Measurements from ENCODE around the gene C1orf74. TPM values are rescaled to one million over a fixed set of nuclear protein-coding genes. Genes with fewer than 3 reads are reported as not detected.

Gene C1orf74
- total and polyA plus RNA-seq, 5 donors from 2014 or later: 0.07 to 0.56 (median 0.27) TPM

- H3K4me1 Mint-ChIP-seq: peaks cover 37 to 78% (median 65%) of the 10 kb centered on the region in 4 donors
- no peaks in the 10 kb centered on the region for H3K9me3 Mint-ChIP-seq
- Histone ChIP-seq H3K4me1 (ENCODE audit: control insufficient read depth, insufficient read depth, low read length, poor library complexity, severe bottlenecking) (peaks cover 95% of the 10 kb centered on the region), H3K27ac (ENCODE audit: insufficient read depth, low read length, poor library complexity, severe bottlenecking) (peak overlapping the region; percentile 80), H3K9me3 (ENCODE audit: control insufficient read depth in 2 of 2, low read length in 2 of 2) (no peaks in the 10 kb centered on the region), H3K36me3 (ENCODE audit: control insufficient read depth, insufficient read depth, low read length) (peaks cover 63% of the 10 kb centered on the region), H3K4me3 (ENCODE audit: low read depth, low read length) (peak overlapping the region; percentile 97), H3K27me3 (ENCODE audit: control insufficient read depth, insufficient read depth, low read length) (no peaks in the 10 kb centered on the region)
- H3K27me3 Mint-ChIP-seq: no peaks in the 10 kb centered on the region
- ATAC-seq (ENCODE audit: low read depth in 2 of 2) (no peak), DNase-seq (no peak)
- H3K27ac Mint-ChIP-seq: peak overlapping the region in 2 of 3 donors; percentile 75 to 99
- peaks cover 65% of the 10 kb centered on the region for H3K36me3 Mint-ChIP-seq
- H3K4me3 Mint-ChIP-seq: peak overlapping the region; percentile 95 to 99 (median 98)
Observed at GRCh38 chr1:209759829-209760359, 24.5 kb downstream of the C1orf74 start.

GRCh38 chr1:209758400-209758799 is 26.0 kb downstream of the C1orf74 start:
- no peaks in the 10 kb centered on the region for H3K27me3 Mint-ChIP-seq
- H3K27ac Mint-ChIP-seq: peak overlapping the region in 2 of 3 donors; percentile 93 to 99
- DNase-seq: no peak
- peak overlapping the region; percentile 97 for H3K4me3 ChIP-seq (ENCODE audit: low read depth, low read length)
- H3K27ac ChIP-seq (ENCODE audit: insufficient read depth, low read length, poor library complexity, severe bottlenecking): peak overlapping the region; percentile 80
- peaks cover 56% of the 10 kb centered on the region for H3K36me3 Mint-ChIP-seq
- no peak for ATAC-seq (ENCODE audit: low read depth in 2 of 2)
- no peaks in the 10 kb centered on the region for H3K9me3 ChIP-seq (ENCODE audit: control insufficient read depth in 2 of 2, low read length in 2 of 2)
- H3K4me3 Mint-ChIP-seq: peak overlapping the region; percentile 95 to 99 (median 98)
- no peaks in the 10 kb centered on the region for H3K9me3 Mint-ChIP-seq
- H3K4me1 ChIP-seq (ENCODE audit: control insufficient read depth, insufficient read depth, low read length, poor library complexity, severe bottlenecking): peaks cover 92% of the 10 kb centered on the region
- peaks cover 32 to 78% (median 61%) of the 10 kb centered on the region in 4 donors for H3K4me1 Mint-ChIP-seq
- H3K36me3 ChIP-seq (ENCODE audit: control insufficient read depth, insufficient read depth, low read length): peaks cover 48% of the 10 kb centered on the region
- H3K27me3 ChIP-seq (ENCODE audit: control insufficient read depth, insufficient read depth, low read length): no peaks in the 10 kb centered on the region

GRCh38 chr1:209756615-209757445 is 27.5 kb downstream of the C1orf74 start:
- no peaks in the 10 kb centered on the region for H3K27me3 Mint-ChIP-seq
- peak overlapping the region in 2 of 3 donors; percentile 93 to 99 for H3K27ac Mint-ChIP-seq
- Histone ChIP-seq H3K27ac (ENCODE audit: insufficient read depth, low read length, poor library complexity, severe bottlenecking) (peak overlapping the region; percentile 80), H3K4me1 (ENCODE audit: control insufficient read depth, insufficient read depth, low read length, poor library complexity, severe bottlenecking) (peaks cover 93% of the 10 kb centered on the region), H3K9me3 (ENCODE audit: control insufficient read depth in 2 of 2, low read length in 2 of 2) (no peaks in the 10 kb centered on the region), H3K4me3 (ENCODE audit: low read depth, low read length) (peak overlapping the region; percentile 97), H3K27me3 (ENCODE audit: control insufficient read depth, insufficient read depth, low read length) (no peaks in the 10 kb centered on the region), H3K36me3 (ENCODE audit: control insufficient read depth, insufficient read depth, low read length) (peaks cover 32% of the 10 kb centered on the region)
- peaks cover 40% of the 10 kb centered on the region for H3K36me3 Mint-ChIP-seq
- H3K4me1 Mint-ChIP-seq: peaks cover 29 to 78% (median 59%) of the 10 kb centered on the region in 4 donors
- DNase-seq (peak in 2 of 3 donors; percentile 56 to 65), ATAC-seq (ENCODE audit: low read depth in 2 of 2) (peak; percentile 43 to 50)
- H3K9me3 Mint-ChIP-seq: no peaks in the 10 kb centered on the region
- peak overlapping the region; percentile 95 to 99 (median 98) for H3K4me3 Mint-ChIP-seq

GRCh38 chr1:209755926-209756614 is 28.3 kb downstream of the C1orf74 start, which contains the start of gene TRAF3IP3:
TRAF3IP3 (plus strand) TSS chr1:209756053; CDS start chr1:209760040, 3,987 bp downstream.
- ATAC-seq (ENCODE audit: low read depth in 2 of 2) (peak; percentile 93 to 97), DNase-seq (peak; percentile 64 to 95 (median 85))
- peaks cover 24% of the 10 kb centered on the region for H3K36me3 ChIP-seq (ENCODE audit: control insufficient read depth, insufficient read depth, low read length)
- H3K27me3 ChIP-seq (ENCODE audit: control insufficient read depth, insufficient read depth, low read length): no peaks in the 10 kb centered on the region
- H3K4me3 ChIP-seq (ENCODE audit: low read depth, low read length): peak within 1 kb of the TSS; percentile 97
- peak within 1 kb of the TSS in 2 of 3 donors; percentile 93 to 99 for H3K27ac Mint-ChIP-seq
- peaks cover 93% of the 10 kb centered on the region for H3K4me1 ChIP-seq (ENCODE audit: control insufficient read depth, insufficient read depth, low read length, poor library complexity, severe bottlenecking)
- peaks cover 33% of the 10 kb centered on the region for H3K36me3 Mint-ChIP-seq
- H3K9me3 Mint-ChIP-seq: no peaks in the 10 kb centered on the region
- H3K4me3 Mint-ChIP-seq: peak within 1 kb of the TSS; percentile 95 to 99 (median 98)
- no peaks in the 10 kb centered on the region for H3K27me3 Mint-ChIP-seq
- H3K27ac ChIP-seq (ENCODE audit: insufficient read depth, low read length, poor library complexity, severe bottlenecking): peak within 1 kb of the TSS; percentile 80
- H3K9me3 ChIP-seq (ENCODE audit: control insufficient read depth in 2 of 2, low read length in 2 of 2): no peaks in the 10 kb centered on the region
- peaks cover 26 to 78% (median 59%) of the 10 kb centered on the region in 4 donors for H3K4me1 Mint-ChIP-seq

- no peaks in the 10 kb centered on the region for H3K9me3 Mint-ChIP-seq
- no peaks in the 10 kb centered on the region for H3K9me3 ChIP-seq (ENCODE audit: control insufficient read depth in 2 of 2, low read length in 2 of 2)
- H3K27ac Mint-ChIP-seq: peak overlapping the region in 2 of 3 donors; percentile 93 to 99
- H3K36me3 ChIP-seq (ENCODE audit: control insufficient read depth, insufficient read depth, low read length): peaks cover 16% of the 10 kb centered on the region
- H3K4me1 ChIP-seq (ENCODE audit: control insufficient read depth, insufficient read depth, low read length, poor library complexity, severe bottlenecking): peaks cover 93% of the 10 kb centered on the region
- H3K4me3 ChIP-seq (ENCODE audit: low read depth, low read length): peak overlapping the region; percentile 97
- peak overlapping the region; percentile 80 for H3K27ac ChIP-seq (ENCODE audit: insufficient read depth, low read length, poor library complexity, severe bottlenecking)
- peak overlapping the region; percentile 95 to 99 (median 98) for H3K4me3 Mint-ChIP-seq
- peaks cover 26% of the 10 kb centered on the region for H3K36me3 Mint-ChIP-seq
- no peaks in the 10 kb centered on the region for H3K27me3 ChIP-seq (ENCODE audit: control insufficient read depth, insufficient read depth, low read length)
- DNase-seq (no peak), ATAC-seq (ENCODE audit: low read depth in 2 of 2) (no peak)
- no peaks in the 10 kb centered on the region for H3K27me3 Mint-ChIP-seq
- peaks cover 23 to 78% (median 55%) of the 10 kb centered on the region in 4 donors for H3K4me1 Mint-ChIP-seq
Observed at GRCh38 chr1:209755256-209755655, 29.1 kb downstream of the C1orf74 start.

GRCh38 chr1:209752890-209753289 is 31.5 kb downstream of the C1orf74 start:
- Histone ChIP-seq H3K4me1 (ENCODE audit: control insufficient read depth, insufficient read depth, low read length, poor library complexity, severe bottlenecking) (peaks cover 91% of the 10 kb centered on the region), H3K4me3 (ENCODE audit: low read depth, low read length) (no peak overlapping the region), H3K9me3 (ENCODE audit: control insufficient read depth in 2 of 2, low read length in 2 of 2) (no peaks in the 10 kb centered on the region), H3K27me3 (ENCODE audit: control insufficient read depth, insufficient read depth, low read length) (no peaks in the 10 kb centered on the region), H3K27ac (ENCODE audit: insufficient read depth, low read length, poor library complexity, severe bottlenecking) (peak overlapping the region; percentile 76), H3K36me3 (ENCODE audit: control insufficient read depth, insufficient read depth, low read length) (no peaks in the 10 kb centered on the region)
- Mint-ChIP-seq H3K27ac (peak overlapping the region in 2 of 3 donors; percentile 65 to 98), H3K4me3 (peak overlapping the region in 1 of 4 donors; percentile 77), H3K9me3 (no peaks in the 10 kb centered on the region), H3K4me1 (peaks cover 35 to 71% (median 51%) of the 10 kb centered on the region in 4 donors), H3K27me3 (no peaks in the 10 kb centered on the region), H3K36me3 (peaks cover 5% of the 10 kb centered on the region)
- DNase-seq (no peak), ATAC-seq (ENCODE audit: low read depth in 2 of 2) (no peak)

- Mint-ChIP-seq H3K27ac (peak overlapping the region; percentile 93 to 98 (median 96)), H3K27me3 (no peaks in the 10 kb centered on the region), H3K9me3 (no peaks in the 10 kb centered on the region), H3K4me1 (peaks cover 35 to 82% (median 52%) of the 10 kb centered on the region in 4 donors), H3K36me3 (peaks cover 3% of the 10 kb centered on the region), H3K4me3 (peak overlapping the region; percentile 73 to 89 (median 80))
- H3K36me3 ChIP-seq (ENCODE audit: control insufficient read depth, insufficient read depth, low read length): no peaks in the 10 kb centered on the region
- peak in 2 of 3 donors; percentile 28 to 89 for DNase-seq
- no peaks in the 10 kb centered on the region for H3K27me3 ChIP-seq (ENCODE audit: control insufficient read depth, insufficient read depth, low read length)
- ATAC-seq (ENCODE audit: low read depth in 2 of 2): peak in 1 of 2 donors; percentile 4
- H3K27ac ChIP-seq (ENCODE audit: insufficient read depth, low read length, poor library complexity, severe bottlenecking): peak overlapping the region; percentile 76
- peaks cover 86% of the 10 kb centered on the region for H3K4me1 ChIP-seq (ENCODE audit: control insufficient read depth, insufficient read depth, low read length, poor library complexity, severe bottlenecking)
- H3K9me3 ChIP-seq (ENCODE audit: control insufficient read depth in 2 of 2, low read length in 2 of 2): no peaks in the 10 kb centered on the region
- H3K4me3 ChIP-seq (ENCODE audit: low read depth, low read length): peak overlapping the region; percentile 64
Observed at GRCh38 chr1:209751627-209752231, 32.6 kb downstream of the C1orf74 start.
